H9 (cell line): ENCODE data around the gene COLEC12. TPM values are rescaled to one million over a fixed set of nuclear protein-coding genes. Genes with fewer than 3 reads are reported as not detected.

Experiments used
- DNase-seq: peaks from one replicate; pipeline ENCODE4 v3.0.0-alpha.2; 2017
- H2AFZ ChIP-seq: one replicate; pipeline ENCODE4 v1.6.1; 2013; ENCODE audit warnings: mild to moderate bottlenecking, low read length, control low read depth, moderate library complexity
- H2AK5ac ChIP-seq: 2 replicates; pipeline ENCODE4 v1.6.1; 2013; ENCODE audit warnings: low read length, control low read depth, mixed read lengths; ENCODE audit not compliant: insufficient read length
- H2BK120ac ChIP-seq: one replicate; pipeline ENCODE4 v1.6.1; 2013; ENCODE audit warnings: low read depth, mild to moderate bottlenecking, low read length, control low read depth, inconsistent platforms; ENCODE audit not compliant: poor library complexity, severe bottlenecking
- H2BK12ac ChIP-seq: 2 replicates; pipeline ENCODE4 v1.6.1; 2013; ENCODE audit warnings: low read length, control low read depth, mixed read lengths, low read depth; ENCODE audit not compliant: insufficient read length
- H2BK15ac ChIP-seq: 2 replicates; pipeline ENCODE4 v1.6.1; 2013; ENCODE audit warnings: low read depth, low read length, control low read depth
- H2BK20ac ChIP-seq: one replicate; pipeline ENCODE4 v1.6.1; 2013; ENCODE audit warnings: low read depth, mild to moderate bottlenecking, low read length, control low read depth, inconsistent platforms; ENCODE audit not compliant: poor library complexity, severe bottlenecking
- H2BK5ac ChIP-seq: 2 replicates; pipeline ENCODE4 v1.6.1; 2013; ENCODE audit warnings: low read length, control low read depth, mixed read lengths; ENCODE audit not compliant: insufficient read length
- H3K14ac ChIP-seq: 2 replicates; pipeline ENCODE4 v1.6.1; 2013; ENCODE audit warnings: low read length, control low read depth; ENCODE audit not compliant: insufficient read depth
- H3K18ac ChIP-seq: 2 replicates; pipeline ENCODE4 v1.6.1; 2013; ENCODE audit warnings: low read depth, mild to moderate bottlenecking, mixed read lengths, low read length, control low read depth; ENCODE audit not compliant: insufficient read length
- H3K23ac ChIP-seq: 2 replicates; pipeline ENCODE4 v1.6.1; 2013; ENCODE audit warnings: low read length, control low read depth, mixed read lengths, low read depth; ENCODE audit not compliant: insufficient read length
- H3K23me2 ChIP-seq: 2 replicates; pipeline ENCODE4 v1.6.1; 2013; ENCODE audit warnings: low read depth, mild to moderate bottlenecking, mixed read lengths, low read length, control low read depth; ENCODE audit not compliant: insufficient read length, poor library complexity, severe bottlenecking
- H3K27ac ChIP-seq: 2 replicates; pipeline ENCODE4 v1.5.1; 2013; ENCODE audit warnings: low read length, control low read depth, mixed read lengths, low read depth; ENCODE audit not compliant: insufficient read length
- H3K27me3 ChIP-seq: 2 replicates; pipeline ENCODE4 v1.6.1; 2013; ENCODE audit warnings: low read length, control low read depth, inconsistent platforms; ENCODE audit not compliant: insufficient read depth
- H3K4ac ChIP-seq: 2 replicates; pipeline ENCODE4 v1.6.1; 2013; ENCODE audit warnings: low read depth, mild to moderate bottlenecking, control low read depth, inconsistent platforms, low read length, moderate library complexity
- H3K4me1 ChIP-seq: 2 replicates; pipeline ENCODE4 v1.6.1; 2013; ENCODE audit warnings: low read length, control low read depth, inconsistent platforms; ENCODE audit not compliant: insufficient read depth
- H3K4me2 ChIP-seq: 2 replicates; pipeline ENCODE4 v1.6.1; 2013; ENCODE audit warnings: low read length, control low read depth, mixed read lengths; ENCODE audit not compliant: insufficient read length, insufficient read depth
- H3K56ac ChIP-seq: 2 replicates; pipeline ENCODE4 v1.6.1; 2013; ENCODE audit warnings: low read depth, mild to moderate bottlenecking, mixed read lengths, low read length, control low read depth; ENCODE audit not compliant: insufficient read length
- H3K79me1 ChIP-seq: 2 replicates; pipeline ENCODE4 v1.6.1; 2013; ENCODE audit warnings: low read depth, mild to moderate bottlenecking, moderate library complexity, low read length, control low read depth, inconsistent platforms; ENCODE audit not compliant: insufficient read depth, poor library complexity, severe bottlenecking
- H3K79me2 ChIP-seq: 2 replicates; pipeline ENCODE4 v1.6.1; 2013; ENCODE audit warnings: low read length, control low read depth, inconsistent platforms; ENCODE audit not compliant: insufficient read depth
- H3K9ac ChIP-seq: 2 replicates; pipeline ENCODE4 v1.6.1; 2013; ENCODE audit warnings: low read length, control low read depth, mixed read lengths; ENCODE audit not compliant: insufficient read length; ENCODE audit errors: extremely low read depth
- H3K9me3 ChIP-seq: one replicate; pipeline ENCODE4 v1.6.1; 2013; ENCODE audit warnings: low read depth, low read length, inconsistent platforms; ENCODE audit not compliant: control insufficient read depth
- H3T11ph ChIP-seq: one replicate; pipeline ENCODE4 v1.6.1; 2013; ENCODE audit warnings: mild to moderate bottlenecking, low read length, control low read depth, inconsistent platforms
- H4K20me1 ChIP-seq: one replicate; pipeline ENCODE4 v1.6.1; 2013; ENCODE audit not compliant: control insufficient read depth, insufficient read length, insufficient read depth
- H4K5ac ChIP-seq: 2 replicates; pipeline ENCODE4 v1.6.1; 2013; ENCODE audit warnings: low read depth, mild to moderate bottlenecking, mixed read lengths, low read length, control low read depth; ENCODE audit not compliant: insufficient read length
- H4K8ac ChIP-seq: replicated peaks from 2 replicates; pipeline ENCODE4 v1.6.1; 2013; ENCODE audit warnings: low read length, control low read depth, mixed read lengths, low read depth; ENCODE audit not compliant: insufficient read length
- H4K91ac ChIP-seq: 2 replicates; pipeline ENCODE4 v1.6.1; 2013; ENCODE audit warnings: low read depth, mild to moderate bottlenecking, moderate library complexity, mixed read lengths, low read length, control low read depth; ENCODE audit not compliant: insufficient read length
- H3K27ac Mint-ChIP-seq, 3 experiments: 2 replicates in 2 of 3; 3 replicates in 1 of 3; pipeline ENCODE4 v1.8.0; 2020 to 2021; ENCODE audit warnings: mixed read lengths in 3 of 3, mild to moderate bottlenecking in 1 of 3, moderate library complexity in 1 of 3
- H3K27me3 Mint-ChIP-seq: 2 replicates; pipeline ENCODE4 v1.8.0; 2021; ENCODE audit warnings: low read depth, mild to moderate bottlenecking, moderate library complexity, mixed read lengths
- H3K36me3 Mint-ChIP-seq, 3 experiments: 2 replicates in 2 of 3; 3 replicates in 1 of 3; pipeline ENCODE4 v1.8.0; 2020 to 2021; ENCODE audit warnings: low read depth in 3 of 3, mixed read lengths in 3 of 3; ENCODE audit not compliant: insufficient read depth in 1 of 3
- H3K4me1 Mint-ChIP-seq, 2 experiments: 2 replicates each; pipeline ENCODE4 v1.8.0; 2020; ENCODE audit warnings: mixed read lengths in 2 of 2
- H3K4me3 Mint-ChIP-seq, 2 experiments: 2 replicates in 1 of 2; 3 replicates in 1 of 2; pipeline ENCODE4 v1.8.0; 2020 to 2021; ENCODE audit warnings: mild to moderate bottlenecking in 2 of 2, mixed read lengths in 2 of 2, moderate library complexity in 1 of 2
- H3K9me3 Mint-ChIP-seq, 2 experiments: 2 replicates in 1 of 2; 3 replicates in 1 of 2; pipeline ENCODE4 v1.8.0; 2020; ENCODE audit warnings: mild to moderate bottlenecking in 2 of 2, mixed read lengths in 2 of 2, moderate library complexity in 1 of 2
- CTCF ChIP-seq: fragments of 200-600 bp; sonication (generic); conservative IDR thresholded peaks from 3 replicates; pipeline ENCODE4 v1.8.0; 2021; ENCODE audit warnings: antibody characterized with exemption, mild to moderate bottlenecking
- WGBS: extraction: QIAGEN DNeasy Blood & Tissue Kit; methylation state at CpG from one replicate; pipeline ENCODE4 v1.1.7; 2013; ENCODE audit warnings: missing lambda C conversion rate, low lambda C conversion rate, mixed read lengths; ENCODE audit not compliant: insufficient read length; ENCODE audit errors: extremely low coverage; 5-methylcytosine and 5-hydroxymethylcytosine counted together
- total RNA-seq: library from RNA; stranded (reverse); gene quantifications from 2 replicates; pipeline ENCODE4 v1.2.1, GENCODE V29; 2021

The COLEC12 gene
- total RNA-seq, 1 experiment from 2014 or later: 0.70 TPM

GRCh38 chr18:446941-447560 is 53.5 kb downstream of the COLEC12 start:
- no peaks in the 10 kb centered on the region for H3K4me1 Mint-ChIP-seq
- 0 out of 7 replicates have a peak overlapping the region, but pooled peaks of 1 of the 3 experiments have one; percentile 9 for H3K27ac Mint-ChIP-seq

More at GRCh38 chr18:446941-447560, 53.5 kb downstream of the COLEC12 start:
- WGBS: no CpG with 5 or more reads among the region's 5 CpGs
- H3T11ph ChIP-seq: no peak overlapping the region
- no peak overlapping the region for H3K9ac ChIP-seq
- no peak overlapping the region for H2BK5ac ChIP-seq
- Mint-ChIP-seq H3K9me3 (peaks cover 14 to 18% of the 10 kb centered on the region in 2 experiments), H3K27me3 (no peaks in the 10 kb centered on the region; the same call in 1 of the 2 replicates), H3K4me3 (no peak overlapping the region), H3K36me3 (peaks cover 4 to 5% (median 5%) of the 10 kb centered on the region in 3 experiments; a peak in 5 of 7 replicates)
- no peaks in the 10 kb centered on the region for H3K23me2 ChIP-seq
- H3K56ac ChIP-seq: no peak overlapping the region
- H3K4me2 ChIP-seq: no peak overlapping the region
- no peak overlapping the region for H4K91ac ChIP-seq
- H2BK120ac ChIP-seq: no peak overlapping the region
- no peak overlapping the region for H2AK5ac ChIP-seq
- no peak for TF ChIP-seq CTCF
- H2AFZ ChIP-seq: no peak overlapping the region
- no peaks in the 10 kb centered on the region for H4K20me1 ChIP-seq
- H2BK15ac ChIP-seq: no peak overlapping the region
- no peaks in the 10 kb centered on the region for H3K79me1 ChIP-seq
- no peaks in the 10 kb centered on the region for H3K4me1 ChIP-seq
- no peak overlapping the region for H2BK20ac ChIP-seq
- no peak overlapping the region for H3K23ac ChIP-seq
- no peak overlapping the region for H3K14ac ChIP-seq
- peaks cover 7% of the 10 kb centered on the region for H3K9me3 ChIP-seq
- H3K18ac ChIP-seq: no peak overlapping the region
- H3K4ac ChIP-seq: no peak overlapping the region
- H2BK12ac ChIP-seq: no peak overlapping the region
- H3K27me3 ChIP-seq: no peaks in the 10 kb centered on the region
- H3K27ac ChIP-seq: no peak overlapping the region
- no peak overlapping the region for H4K5ac ChIP-seq
- no peaks in the 10 kb centered on the region for H3K79me2 ChIP-seq
- no peak for DNase-seq
- no peak overlapping the region for H4K8ac ChIP-seq
